Aorta (tissue), 5 donors: ENCODE results near the gene TNFAIP3. TPM values are rescaled to one million over a fixed set of nuclear protein-coding genes. Genes with fewer than 3 reads are reported as not detected.
A peak's percentile ranks its signal among the peaks of the same experiment; 100 is the strongest.

Experiments
- ATAC-seq: fragments of 200-7000 bp; cut with Tn5 transposase; one replicate; pipeline ENCODE4 v1.9.1; 2022; ENCODE audit warnings: moderate library complexity; ENCODE audit not compliant: low FRiP score
- DNase-seq, 2 donors: peaks; one replicate each; pipeline ENCODE4 v3.0.0-alpha.2; 2020
- H3K27ac ChIP-seq, 2 donors: one replicate each; pipeline ENCODE4 v1.5.1; 2013; ENCODE audit warnings: low read length in 2 of 2, mild to moderate bottlenecking in 2 of 2, moderate library complexity in 2 of 2, control low read depth in 1 of 2, inconsistent platforms in 1 of 2, low read depth in 1 of 2
- H3K27me3 ChIP-seq, 2 donors: one replicate each; pipeline ENCODE4 v1.6.1; 2013; ENCODE audit warnings: control low read depth in 1 of 2, low read length in 1 of 2, mild to moderate bottlenecking in 1 of 2, moderate library complexity in 1 of 2; ENCODE audit not compliant: insufficient read depth in 2 of 2, control insufficient read depth in 1 of 2
- H3K36me3 ChIP-seq, 2 donors: one replicate each; pipeline ENCODE4 v1.6.1; 2013; ENCODE audit warnings: control low read depth in 1 of 2, low read length in 1 of 2, mild to moderate bottlenecking in 1 of 2; ENCODE audit not compliant: insufficient read depth in 2 of 2, control insufficient read depth in 1 of 2
- H3K4me1 ChIP-seq, 2 donors: one replicate each; pipeline ENCODE4 v1.6.1; 2013; ENCODE audit warnings: low read length in 2 of 2, control low read depth in 1 of 2, mild to moderate bottlenecking in 1 of 2, moderate library complexity in 1 of 2; ENCODE audit not compliant: insufficient read depth in 2 of 2, control insufficient read depth in 1 of 2
- H3K4me3 ChIP-seq, 2 donors: one replicate each; pipeline ENCODE4 v1.5.1; 2013; ENCODE audit warnings: low read length in 2 of 2, control low read depth in 1 of 2, mild to moderate bottlenecking in 1 of 2
- H3K9me3 ChIP-seq: one replicate; pipeline ENCODE4 v1.6.1; 2013; ENCODE audit warnings: mild to moderate bottlenecking, low read length; ENCODE audit not compliant: control insufficient read depth
- WGBS, 2 donors: extraction: QIAGEN DNeasy Blood & Tissue Kit; methylation state at CpG; one replicate each; pipeline ENCODE4 v1.1.7; 2013; 5-methylcytosine and 5-hydroxymethylcytosine counted together
- intact Hi-C, 2 donors: fragments of 100-400 bp; cut with DNase I; formaldehyde crosslinking; loops; one replicate each; pipeline versions ENCODE4 v1.14.2 to v1.15.0; 2022
- polyA plus RNA-seq, 2 donors: library from polyadenylated mRNA; stranded (reverse); fragments of 200-250 nt; gene quantifications; one replicate each; pipeline ENCODE4 v1.2.3, GENCODE V29; 2013
- total RNA-seq, 2 donors: library from RNA; stranded (reverse); fragmentation: NEBNext Ultra II Directional; extraction: Animal tissue kit (Norgen Biotek cat#: 25700); gene quantifications; one replicate each; pipeline ENCODE4 v1.2.1, GENCODE V29; 2021
- donor health status: healthy with polysubstance abuse.
- donor health status: Bipolar disorder and iron deficiency.
- donor health status: DM: no; HTN: no; CAD: no.
- donor health status: DM: no; HTN: no; CAD: no.
- donor health status: DM: yes; HTN: yes; CAD: no.

The TNFAIP3 gene
- total and polyA plus RNA-seq, 4 donors = 4.9 to 40.2 (median 13.8) TPM

- 92 to 96% methylated on average over 5 of the region's 5 CpGs for WGBS, 2 donors
- Histone ChIP-seq H3K36me3 (no peaks in the 10 kb centered on the region), H3K27me3 (no peaks in the 10 kb centered on the region), H3K27ac (no peak overlapping the region), H3K4me1 (no peaks in the 10 kb centered on the region), H3K9me3 (no peaks in the 10 kb centered on the region), H3K4me3 (no peak overlapping the region)
- intact Hi-C loops = no loop called here
- DNase-seq (no peak), ATAC-seq (no peak)
Measured at GRCh38 chr6:137921823-137922222, 54.8 kb downstream of the TNFAIP3 start.

- no peak for ATAC-seq
- no peaks in the 10 kb centered on the region for H3K27me3 ChIP-seq
- no peaks in the 10 kb centered on the region for H3K36me3 ChIP-seq
- H3K4me1 ChIP-seq = no peaks in the 10 kb centered on the region
- no peak for DNase-seq
- H3K9me3 ChIP-seq = no peaks in the 10 kb centered on the region
- 91 to 95% methylated on average over 4 of the region's 4 CpGs for WGBS, 2 donors
- no peak overlapping the region for H3K27ac ChIP-seq
- no peak overlapping the region for H3K4me3 ChIP-seq
- intact Hi-C loops = no loop called here
Measured at GRCh38 chr6:137923866-137924653, 57.0 kb downstream of the TNFAIP3 start.

GRCh38 chr6:137925141-137925698 is 58.2 kb downstream of the TNFAIP3 start:
- H3K27me3 ChIP-seq = no peaks in the 10 kb centered on the region
- no peaks in the 10 kb centered on the region for H3K4me1 ChIP-seq
- WGBS, 2 donors = 91 to 93% methylated on average over 12 of the region's 12 CpGs
- H3K27ac ChIP-seq = no peak overlapping the region
- no peaks in the 10 kb centered on the region for H3K36me3 ChIP-seq
- H3K4me3 ChIP-seq = no peak overlapping the region
- ATAC-seq (no peak), DNase-seq (no peak)
- H3K9me3 ChIP-seq = no peaks in the 10 kb centered on the region
- intact Hi-C loops = no loop called here

GRCh38 chr6:137926207-137926731 is 59.2 kb downstream of the TNFAIP3 start:
- no peaks in the 10 kb centered on the region for H3K4me1 ChIP-seq
- DNase-seq (peak; percentile 61 to 73), ATAC-seq (peak; percentile 46)
- no peak overlapping the region for H3K4me3 ChIP-seq
- no peaks in the 10 kb centered on the region for H3K36me3 ChIP-seq
- H3K27me3 ChIP-seq = no peaks in the 10 kb centered on the region
- intact Hi-C loops = no loop called here
- WGBS, 2 donors = 66 to 76% methylated on average over 1 of the region's 1 CpG
- no peak overlapping the region for H3K27ac ChIP-seq
- no peaks in the 10 kb centered on the region for H3K9me3 ChIP-seq

- Histone ChIP-seq H3K9me3 (no peaks in the 10 kb centered on the region), H3K36me3 (no peaks in the 10 kb centered on the region), H3K27ac (no peak overlapping the region), H3K4me1 (no peaks in the 10 kb centered on the region), H3K27me3 (no peaks in the 10 kb centered on the region), H3K4me3 (no peak overlapping the region)
- 83 to 85% methylated on average over 3 of the region's 3 CpGs for WGBS, 2 donors
- intact Hi-C loops = no loop called here
- ATAC-seq = no peak
- DNase-seq = no peak
Measured at GRCh38 chr6:137926985-137927384, 59.9 kb downstream of the TNFAIP3 start.

GRCh38 chr6:137927777-137928218 is 60.7 kb downstream of the TNFAIP3 start:
- H3K9me3 ChIP-seq = no peaks in the 10 kb centered on the region
- no peak overlapping the region for H3K4me3 ChIP-seq
- ATAC-seq (no peak), DNase-seq (peak; percentile 51 to 63)
- 19 to 21% methylated on average over 8 of the region's 8 CpGs for WGBS, 2 donors
- no peaks in the 10 kb centered on the region for H3K27me3 ChIP-seq
- no peak overlapping the region for H3K27ac ChIP-seq
- H3K36me3 ChIP-seq = no peaks in the 10 kb centered on the region
- intact Hi-C loops = no loop called here
- no peaks in the 10 kb centered on the region for H3K4me1 ChIP-seq

GRCh38 chr6:137928286-137928685 is 61.2 kb downstream of the TNFAIP3 start:
- no peak overlapping the region for H3K4me3 ChIP-seq

GRCh38 chr6:137931849-137932465 is 64.9 kb downstream of the TNFAIP3 start:
- Histone ChIP-seq H3K27me3 (no peaks in the 10 kb centered on the region), H3K27ac (no peak overlapping the region)

More at GRCh38 chr6:137928286-137928685, 61.2 kb downstream of the TNFAIP3 start:
- DNase-seq (peak in 1 of 2 donors; percentile 53), ATAC-seq (no peak)
- no peaks in the 10 kb centered on the region for H3K9me3 ChIP-seq
- no peaks in the 10 kb centered on the region for H3K4me1 ChIP-seq
- no peaks in the 10 kb centered on the region for H3K27me3 ChIP-seq
- no peak overlapping the region for H3K27ac ChIP-seq
- WGBS, 2 donors = 53 to 59% methylated on average over 2 of the region's 2 CpGs
- intact Hi-C loops = no loop called here
- H3K36me3 ChIP-seq = no peaks in the 10 kb centered on the region

More at GRCh38 chr6:137931849-137932465, 64.9 kb downstream of the TNFAIP3 start:
- no peaks in the 10 kb centered on the region for H3K9me3 ChIP-seq
- ATAC-seq (no peak), DNase-seq (no peak)
- no peaks in the 10 kb centered on the region for H3K36me3 ChIP-seq
- intact Hi-C loops = loop anchor here (5.0 kb wide), 1 partner anchor 65 kb away; the partner anchor contains the start of gene TNFAIP3 (in 2 of the 2)
- no peak overlapping the region for H3K4me3 ChIP-seq
- WGBS, 2 donors = 83 to 87% methylated on average over 6 of the region's 6 CpGs
- no peaks in the 10 kb centered on the region for H3K4me1 ChIP-seq
